Psoas muscle (tissue), 7 donors: ENCODE results near the gene CALCOCO1. TPM values are rescaled to one million over a fixed set of nuclear protein-coding genes. Genes with fewer than 3 reads are reported as not detected.

Experiments used
- polyA plus RNA-seq, 3 donors: library from polyadenylated mRNA; stranded (reverse); fragments of 200-250 nt; gene quantifications; one replicate each; pipeline ENCODE4 v1.2.3, GENCODE V29; 2013
- total RNA-seq, 4 donors: library from RNA; stranded (reverse); fragmentation: NEBNext Ultra II Directional in 2 of 4; extraction: Animal tissue kit (Norgen Biotek cat#: 25700) in 2 of 4; gene quantifications; one replicate each; pipeline versions ENCODE4 v1.2.1 to v1.2.4, GENCODE V29; 2021 to 2023
- donor health status: healthy with polysubstance abuse.
- donor health status: DM: no; HTN: no; CAD: no; lungs with moderate emphysema.
- donor health status: Bipolar disorder and iron deficiency.
- donor health status: healthy.
- donor health status: DM: no; HTN: no; CAD: no.
- donor health status: DM: no; HTN: no; CAD: no.
- donor health status: DM: yes; HTN: yes; CAD: no.

CALCOCO1 gene
- total and polyA plus RNA-seq, 7 donors = 41.1 to 255 (median 180) TPM

Other genes starting within 250 kb of the CALCOCO1 start
- gene MAP3K12, start 228.0 kb downstream of the CALCOCO1 start, total RNA-seq = 1 to 10 TPM; 1.9 to 2.9 (median 2.3) TPM
- 1 to 10 TPM; 2.3 to 3.1 (median 3.0) TPM for gene MAP3K12, start 228.0 kb downstream of the CALCOCO1 start, polyA plus RNA-seq
- gene TARBP2, start 226.2 kb downstream of the CALCOCO1 start, total RNA-seq = 10 to 100 TPM in 2 of 4 donors, 1 to 10 TPM in 2; 7.6 to 10.8 (median 10.4) TPM
- 10 to 100 TPM; 10.2 to 23.3 (median 21.2) TPM for gene TARBP2, start 226.2 kb downstream of the CALCOCO1 start, polyA plus RNA-seq
- gene NPFF, start 220.0 kb downstream of the CALCOCO1 start, total RNA-seq = not detected
- gene NPFF, start 220.0 kb downstream of the CALCOCO1 start, polyA plus RNA-seq = not detected
- 10 to 100 TPM; 25.4 to 32.3 (median 31.5) TPM for gene ATF7, start 101.1 kb downstream of the CALCOCO1 start, total RNA-seq
- 10 to 100 TPM; 15.7 to 21.8 (median 18.0) TPM for gene ATF7, start 101.1 kb downstream of the CALCOCO1 start, polyA plus RNA-seq
- 100 to 1,000 TPM; 349 to 495 (median 423) TPM for gene ATP5MC2, start 51.4 kb downstream of the CALCOCO1 start, total RNA-seq
- 100 to 1,000 TPM; 396 to 646 (median 496) TPM for gene ATP5MC2, start 51.4 kb downstream of the CALCOCO1 start, polyA plus RNA-seq
- not detected for gene CISTR, start 24.5 kb upstream of the CALCOCO1 start, total RNA-seq
- not detected for gene CISTR, start 24.5 kb upstream of the CALCOCO1 start, polyA plus RNA-seq
- not detected for gene HOXC13, start 211.4 kb upstream of the CALCOCO1 start, total RNA-seq
- gene HOXC13, start 211.4 kb upstream of the CALCOCO1 start, polyA plus RNA-seq = under 1 TPM in 1 of 3 donors, not detected in 2; 0.23 TPM
- not detected for gene HOXC12, start 227.5 kb upstream of the CALCOCO1 start, total RNA-seq
- under 1 TPM in 2 of 3 donors, not detected in 1; under 0.01 to 0.01 TPM for gene HOXC12, start 227.5 kb upstream of the CALCOCO1 start, polyA plus RNA-seq
- under 1 TPM in 2 of 4 donors, not detected in 2; 0.34 to 0.82 TPM for gene HOXC11, start 245.7 kb upstream of the CALCOCO1 start, total RNA-seq
- 1 to 10 TPM in 1 of 3 donors, under 1 TPM in 2; 0.66 to 2.2 (median 0.95) TPM for gene HOXC11, start 245.7 kb upstream of the CALCOCO1 start, polyA plus RNA-seq
- under 1 TPM in 1 of 4 donors, not detected in 3; 0.53 TPM for gene HOTAIR, start 247.5 kb upstream of the CALCOCO1 start, total RNA-seq
- gene HOTAIR, start 247.5 kb upstream of the CALCOCO1 start, polyA plus RNA-seq = under 1 TPM in 2 of 3 donors, not detected in 1; 0.23 to 0.25 TPM